Measurements from ENCODE around the gene JUND. TPM values are rescaled to one million over a fixed set of nuclear protein-coding genes. Genes with fewer than 3 reads are reported as not detected.

JUND gene
- total and polyA plus RNA-seq, 10 donors, result 47.5 to 232 (median 146) TPM

DNA sequence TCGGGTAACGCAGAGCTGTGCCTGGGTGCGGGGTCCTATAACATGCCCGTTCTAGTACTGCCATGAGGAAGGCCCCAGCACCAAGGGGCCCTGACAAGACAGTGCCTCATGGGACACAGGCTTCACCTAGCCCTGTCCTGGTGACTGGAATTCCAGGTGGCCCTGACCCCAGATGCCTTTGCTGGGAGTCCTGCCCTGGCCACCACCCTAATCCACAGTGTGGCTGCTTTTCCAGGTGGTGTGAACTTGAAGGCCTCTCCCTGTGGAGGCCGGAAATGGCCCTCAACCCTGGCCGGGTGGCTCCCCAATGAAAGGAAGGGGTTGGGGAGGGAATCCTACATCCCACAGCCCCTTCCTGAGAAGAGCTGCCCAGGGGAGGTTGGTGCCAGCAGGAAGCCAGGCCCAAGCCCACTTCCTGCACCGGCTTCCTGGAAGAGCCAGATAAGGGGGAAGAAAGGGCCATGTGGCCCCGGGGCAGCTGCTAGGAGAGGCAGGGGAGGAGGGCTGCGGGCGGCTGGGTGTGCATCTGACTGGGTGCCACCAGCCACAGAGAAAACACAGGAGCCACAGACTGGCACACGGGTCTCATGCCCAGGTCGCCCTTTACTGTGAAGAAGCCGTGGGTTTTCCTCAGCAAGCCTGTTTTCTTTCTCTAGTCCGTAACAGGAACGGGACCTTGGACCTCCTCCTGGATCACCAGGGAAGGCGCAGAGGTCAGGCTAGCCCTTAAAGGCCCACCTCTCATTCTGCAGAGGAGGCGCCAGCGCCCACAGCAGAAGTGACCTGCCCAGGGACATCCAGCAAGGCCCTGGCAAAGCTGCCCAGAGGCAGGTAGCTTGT is 36.8 kb upstream of the JUND start:
- WGBS, 5 donors, result 17 to 29% (median 24%) methylated on average over 12 to 18 of the region's 18 CpGs
- no peak for DNase-seq
- peaks cover 50 to 78% (median 61%) of the 10 kb centered on the region in 6 donors for H3K4me1 ChIP-seq

DNA sequence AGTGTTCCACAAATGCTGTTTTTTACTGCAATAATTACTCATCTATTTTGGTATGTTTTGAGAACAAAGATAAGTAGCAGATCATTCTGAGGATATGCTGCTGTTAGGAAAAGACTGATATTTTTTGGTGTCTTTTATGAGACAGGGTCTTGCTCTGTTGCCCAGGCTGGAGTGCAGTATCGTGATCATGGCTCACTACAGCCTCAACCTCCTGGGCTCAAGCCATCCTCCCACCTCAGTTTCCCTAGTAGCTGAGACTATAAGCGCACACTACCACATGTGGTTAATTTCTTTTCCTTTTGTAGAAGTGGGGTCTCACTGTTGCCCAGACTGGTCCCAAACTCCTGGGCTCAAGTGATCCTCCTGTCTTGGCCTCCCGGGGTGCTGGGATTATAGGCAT is 32.0 kb upstream of the JUND start:
- H3K27me3 ChIP-seq (replicated peaks in 1 of 7), result no peaks in the 10 kb centered on the region
- intact Hi-C loops (cut with DNase I; ENCODE audit: low total_unique reads), result no loop called here
- peaks cover 0 to 76% (median 30%) of the 10 kb centered on the region in 6 donors for H3K36me3 ChIP-seq
- peaks cover 13 to 77% (median 41%) of the 10 kb centered on the region in 6 donors for H3K4me1 ChIP-seq
- DNase-seq, result no peak
- 92 to 98% (median 98%) methylated on average over 3 of the region's 3 CpGs for WGBS, 5 donors
- TF ChIP-seq POLR2A (IDR thresholded peaks at IDR 0.05), result no peak
- TF ChIP-seq, protein P1, sequence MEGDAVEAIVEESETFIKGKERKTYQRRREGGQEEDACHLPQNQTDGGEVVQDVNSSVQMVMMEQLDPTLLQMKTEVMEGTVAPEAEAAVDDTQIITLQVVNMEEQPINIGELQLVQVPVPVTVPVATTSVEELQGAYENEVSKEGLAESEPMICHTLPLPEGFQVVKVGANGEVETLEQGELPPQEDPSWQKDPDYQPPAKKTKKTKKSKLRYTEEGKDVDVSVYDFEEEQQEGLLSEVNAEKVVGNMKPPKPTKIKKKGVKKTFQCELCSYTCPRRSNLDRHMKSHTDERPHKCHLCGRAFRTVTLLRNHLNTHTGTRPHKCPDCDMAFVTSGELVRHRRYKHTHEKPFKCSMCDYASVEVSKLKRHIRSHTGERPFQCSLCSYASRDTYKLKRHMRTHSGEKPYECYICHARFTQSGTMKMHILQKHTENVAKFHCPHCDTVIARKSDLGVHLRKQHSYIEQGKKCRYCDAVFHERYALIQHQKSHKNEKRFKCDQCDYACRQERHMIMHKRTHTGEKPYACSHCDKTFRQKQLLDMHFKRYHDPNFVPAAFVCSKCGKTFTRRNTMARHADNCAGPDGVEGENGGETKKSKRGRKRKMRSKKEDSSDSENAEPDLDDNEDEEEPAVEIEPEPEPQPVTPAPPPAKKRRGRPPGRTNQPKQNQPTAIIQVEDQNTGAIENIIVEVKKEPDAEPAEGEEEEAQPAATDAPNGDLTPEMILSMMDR (IDR thresholded peaks at IDR 0.05 in 8 of 11, conservative IDR thresholded peaks at IDR 0.05 in 3 of 11), result no peak
- TF ChIP-seq POLR2AphosphoS5 (IDR thresholded peaks at IDR 0.05), result no peak
- no peak overlapping the region for H3K27ac ChIP-seq
- H3K4me3 ChIP-seq, result no peak overlapping the region
- H3K9me3 ChIP-seq, result no peaks in the 10 kb centered on the region

More for the DNA sequence above, 36.8 kb upstream of the JUND start:
- H3K27ac ChIP-seq, result peak overlapping the region; percentile 76 to 96 (median 94)
- H3K9me3 ChIP-seq, result no peaks in the 10 kb centered on the region
- TF ChIP-seq POLR2AphosphoS5 (IDR thresholded peaks at IDR 0.05), result peak; percentile 82 to 88 (median 88)
- TF ChIP-seq, protein P1 (IDR thresholded peaks at IDR 0.05 in 8 of 11, conservative IDR thresholded peaks at IDR 0.05 in 3 of 11), result no peak
- peaks cover 0 to 33% (median 6%) of the 10 kb centered on the region in 6 donors for H3K36me3 ChIP-seq
- intact Hi-C loops (cut with DNase I; ENCODE audit: low total_unique reads), result no loop called here
- H3K27me3 ChIP-seq (replicated peaks in 1 of 7), result no peaks in the 10 kb centered on the region
- peak overlapping the region in 2 of 8 donors; percentile 2 to 18 for H3K4me3 ChIP-seq

DNA sequence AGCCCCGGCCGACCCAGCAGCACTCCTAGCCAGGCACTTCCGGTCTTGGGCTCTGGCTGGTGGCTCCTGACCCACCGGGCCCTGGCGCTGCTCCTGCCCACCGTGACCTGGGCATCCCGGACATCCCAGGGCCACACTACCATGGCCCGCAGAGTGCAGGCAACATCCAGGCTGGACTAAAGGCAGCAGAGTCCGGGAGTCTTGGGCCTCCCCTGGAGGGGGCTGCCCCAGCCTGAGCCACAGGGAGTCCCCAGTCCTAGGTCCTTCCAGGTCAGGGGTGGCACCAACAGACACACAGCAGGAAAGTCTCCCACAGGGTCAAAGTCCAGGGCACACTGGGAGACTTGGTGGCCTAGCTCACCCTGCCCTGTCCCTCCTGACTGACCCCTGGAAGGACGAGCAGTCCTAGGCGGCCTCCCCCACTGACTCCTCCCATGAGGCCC is 30.7 kb upstream of the JUND start:
- Histone ChIP-seq H3K27ac (peak overlapping the region in 2 of 8 donors; percentile 95), H3K9me3 (no peaks in the 10 kb centered on the region), H3K4me3 (no peak overlapping the region), H3K36me3 (peaks cover 0 to 89% (median 32%) of the 10 kb centered on the region in 6 donors), H3K4me1 (peaks cover 12 to 77% (median 43%) of the 10 kb centered on the region in 6 donors), H3K27me3 (replicated peaks in 1 of 7) (no peaks in the 10 kb centered on the region)
- intact Hi-C loops (cut with DNase I; ENCODE audit: low total_unique reads), result no loop called here
- WGBS, 5 donors, result 74 to 88% (median 78%) methylated on average over 8 to 11 of the region's 11 CpGs
- no peak for DNase-seq
- peak in 2 of 3 donors; percentile 3 to 57 for TF ChIP-seq POLR2AphosphoS5 (IDR thresholded peaks at IDR 0.05)
- TF ChIP-seq, protein P1 (IDR thresholded peaks at IDR 0.05 in 8 of 11, conservative IDR thresholded peaks at IDR 0.05 in 3 of 11), result no peak

DNA sequence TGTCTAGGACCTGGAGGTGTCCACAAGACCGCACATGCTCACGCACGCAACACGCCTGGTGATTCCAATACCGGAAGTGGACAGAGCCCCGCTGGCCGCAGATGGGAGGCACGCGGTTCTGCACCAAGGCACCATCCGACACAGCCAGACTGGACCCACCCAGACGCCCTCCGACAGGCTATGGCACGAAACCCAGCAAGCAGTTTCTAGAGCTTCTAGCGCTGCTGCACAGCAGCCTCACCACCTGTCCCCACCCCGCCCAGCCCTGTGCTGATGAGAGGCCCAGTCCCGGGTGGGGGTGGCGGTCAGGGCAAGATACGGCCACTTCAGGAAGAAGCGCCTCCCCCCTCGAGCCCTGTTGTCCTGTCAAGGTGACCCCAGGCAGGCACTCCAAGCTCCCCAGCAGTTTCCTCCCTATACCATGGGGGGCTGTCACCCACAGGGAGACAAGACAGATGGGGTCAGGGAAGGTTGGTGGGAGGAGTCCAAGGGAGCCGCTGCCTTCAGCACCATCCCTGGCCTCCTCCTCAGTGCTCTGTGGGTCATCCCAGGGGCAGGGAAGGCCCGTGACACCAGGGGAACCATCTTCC is 30.2 kb upstream of the JUND start:
- H3K36me3 ChIP-seq, result peaks cover 0 to 94% (median 32%) of the 10 kb centered on the region in 6 donors
- TF ChIP-seq, protein P1 (IDR thresholded peaks at IDR 0.05 in 8 of 11, conservative IDR thresholded peaks at IDR 0.05 in 3 of 11), result no peak
- TF ChIP-seq POLR2AphosphoS5 (IDR thresholded peaks at IDR 0.05) (no peak), POLR2A (IDR thresholded peaks at IDR 0.05) (no peak)
- H3K9me3 ChIP-seq, result no peaks in the 10 kb centered on the region
- H3K27ac ChIP-seq, result peak overlapping the region in 4 of 8 donors; percentile 2 to 95 (median 54)
- H3K4me1 ChIP-seq, result peaks cover 17 to 77% (median 46%) of the 10 kb centered on the region in 6 donors
- 86 to 90% (median 88%) methylated on average over 17 to 22 of the region's 22 CpGs for WGBS, 5 donors
- H3K27me3 ChIP-seq (replicated peaks in 1 of 7), result no peaks in the 10 kb centered on the region
- intact Hi-C loops (cut with DNase I; ENCODE audit: low total_unique reads), result no loop called here
- no peak for DNase-seq
- no peak overlapping the region for H3K4me3 ChIP-seq
